ENCODE results near the gene GSTK1. TPM values are rescaled to one million over a fixed set of nuclear protein-coding genes. Genes with fewer than 3 reads are reported as not detected.
A peak's percentile ranks its signal among the peaks of the same experiment; 100 is the strongest.
"Not testable (repeated sequence)": the region's sequence is repeated elsewhere in the genome, so short reads cannot be mapped to it uniquely, and the experiment has no call there.

GSTK1 gene
- 132 and 164 TPM in 2 replicates for polyA plus RNA-seq (2011; rRNA removed)
- 50.0 and 80.1 TPM in 2 replicates for polyA minus RNA-seq (2011; rRNA and poly(A)+ RNA removed)

DNA sequence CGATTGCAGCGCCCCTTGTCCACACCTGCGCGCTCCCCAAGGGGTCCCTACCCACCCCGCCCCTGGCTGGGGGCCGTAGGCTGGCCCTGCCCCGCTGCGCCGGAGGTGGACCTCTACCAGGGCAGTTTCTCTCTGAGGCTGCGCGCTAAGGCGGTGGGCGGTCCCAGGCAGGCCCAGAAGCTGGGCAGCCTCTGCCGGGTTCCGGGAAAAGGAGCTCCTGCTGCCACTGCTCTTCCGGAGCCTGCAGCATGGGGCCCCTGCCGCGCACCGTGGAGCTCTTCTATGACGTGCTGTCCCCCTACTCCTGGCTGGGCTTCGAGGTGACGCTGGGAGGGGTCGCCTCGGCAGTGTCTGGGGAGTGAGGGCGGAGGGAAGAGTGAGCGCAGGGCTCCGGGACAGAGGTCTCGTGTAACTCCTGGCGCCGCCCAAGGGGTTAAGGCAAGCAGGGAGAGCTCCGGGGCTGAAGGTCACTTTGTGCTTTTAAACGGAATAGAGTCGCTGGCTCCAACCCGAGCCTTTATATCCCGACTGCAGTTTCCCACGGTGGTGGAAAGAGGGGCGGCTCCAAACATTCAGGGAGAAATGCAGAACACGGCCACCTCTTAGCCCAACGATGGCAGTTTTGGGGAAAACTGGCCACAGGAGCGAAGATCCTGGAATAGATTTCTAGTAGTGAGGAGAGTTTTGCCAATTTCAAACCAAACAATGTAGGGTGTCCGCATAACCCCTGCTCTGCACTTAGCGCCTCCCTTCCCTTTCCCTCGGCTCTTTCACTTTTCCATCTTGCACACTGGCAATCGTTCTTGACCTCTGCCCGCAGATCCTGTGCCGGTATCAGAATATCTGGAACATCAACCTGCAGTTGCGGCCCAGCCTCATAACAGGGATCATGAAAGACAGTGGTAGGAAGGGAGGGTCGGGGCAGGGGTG, at the start of gene GSTK1:
TSS of gene GSTK1 (plus strand) at position 176 of the 930 bp plus-strand sequence. CDS start at position 249, 73 bp downstream.
- no peaks in the 10 kb centered on the region for H3K27me3 ChIP-seq (ENCODE audit: control insufficient read depth, insufficient read depth, low read length)
- CTCF ChIA-PET = interaction anchor here (0.7 to 3.2 kb wide), 5 partner anchors 15 to 228 kb away, joined by 3 to 12 read pairs (median 3); no protein-coding TSS in a partner anchor
- POLR2A ChIA-PET = interaction anchor here (0.6 kb wide), 1 partner anchor 32 kb away, joined by 4 read pairs; no protein-coding TSS in a partner anchor
- H3K36me3 ChIP-seq (ENCODE audit: control insufficient read depth, insufficient read depth, low read length) = peaks cover 5% of the 10 kb centered on the region
- no peak for DNase-seq (ENCODE audit: low read depth)
- TF ChIP-seq, protein P1, sequence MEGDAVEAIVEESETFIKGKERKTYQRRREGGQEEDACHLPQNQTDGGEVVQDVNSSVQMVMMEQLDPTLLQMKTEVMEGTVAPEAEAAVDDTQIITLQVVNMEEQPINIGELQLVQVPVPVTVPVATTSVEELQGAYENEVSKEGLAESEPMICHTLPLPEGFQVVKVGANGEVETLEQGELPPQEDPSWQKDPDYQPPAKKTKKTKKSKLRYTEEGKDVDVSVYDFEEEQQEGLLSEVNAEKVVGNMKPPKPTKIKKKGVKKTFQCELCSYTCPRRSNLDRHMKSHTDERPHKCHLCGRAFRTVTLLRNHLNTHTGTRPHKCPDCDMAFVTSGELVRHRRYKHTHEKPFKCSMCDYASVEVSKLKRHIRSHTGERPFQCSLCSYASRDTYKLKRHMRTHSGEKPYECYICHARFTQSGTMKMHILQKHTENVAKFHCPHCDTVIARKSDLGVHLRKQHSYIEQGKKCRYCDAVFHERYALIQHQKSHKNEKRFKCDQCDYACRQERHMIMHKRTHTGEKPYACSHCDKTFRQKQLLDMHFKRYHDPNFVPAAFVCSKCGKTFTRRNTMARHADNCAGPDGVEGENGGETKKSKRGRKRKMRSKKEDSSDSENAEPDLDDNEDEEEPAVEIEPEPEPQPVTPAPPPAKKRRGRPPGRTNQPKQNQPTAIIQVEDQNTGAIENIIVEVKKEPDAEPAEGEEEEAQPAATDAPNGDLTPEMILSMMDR (IDR thresholded peaks at IDR 0.05; ENCODE audit: insufficient read depth, low read depth, low read length) = no peak
- H3K4me3 ChIP-seq (ENCODE audit: low read depth, low read length) = peak within 1 kb of the TSS; percentile 61

DNA sequence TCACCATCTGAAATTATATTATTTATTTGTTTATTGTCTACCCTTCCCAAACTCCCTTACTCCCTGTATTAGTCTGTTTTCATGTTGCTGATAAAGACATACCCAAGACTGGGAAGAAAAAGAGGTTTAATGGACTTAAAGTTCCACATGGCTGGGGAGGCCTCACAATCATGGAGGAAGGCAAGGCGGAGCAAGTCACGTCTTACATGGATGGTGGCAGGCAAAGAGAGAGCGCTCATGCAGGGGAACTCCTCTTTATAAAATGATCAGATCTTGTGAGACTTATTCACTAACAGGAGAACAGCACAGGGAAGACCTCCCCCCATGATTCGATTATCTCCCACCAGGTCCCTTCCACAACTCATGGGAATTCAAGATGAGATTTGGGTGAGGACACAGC, 49.8 kb upstream of the GSTK1 start:
- DNase-seq (ENCODE audit: low read depth) = not testable (repeated sequence)
- CTCF ChIA-PET = interaction anchor here (0.6 to 11.5 kb wide), 5 partner anchors 13 to 362 kb away, joined by 3 to 392 read pairs (median 6); no protein-coding TSS in a partner anchor

DNA sequence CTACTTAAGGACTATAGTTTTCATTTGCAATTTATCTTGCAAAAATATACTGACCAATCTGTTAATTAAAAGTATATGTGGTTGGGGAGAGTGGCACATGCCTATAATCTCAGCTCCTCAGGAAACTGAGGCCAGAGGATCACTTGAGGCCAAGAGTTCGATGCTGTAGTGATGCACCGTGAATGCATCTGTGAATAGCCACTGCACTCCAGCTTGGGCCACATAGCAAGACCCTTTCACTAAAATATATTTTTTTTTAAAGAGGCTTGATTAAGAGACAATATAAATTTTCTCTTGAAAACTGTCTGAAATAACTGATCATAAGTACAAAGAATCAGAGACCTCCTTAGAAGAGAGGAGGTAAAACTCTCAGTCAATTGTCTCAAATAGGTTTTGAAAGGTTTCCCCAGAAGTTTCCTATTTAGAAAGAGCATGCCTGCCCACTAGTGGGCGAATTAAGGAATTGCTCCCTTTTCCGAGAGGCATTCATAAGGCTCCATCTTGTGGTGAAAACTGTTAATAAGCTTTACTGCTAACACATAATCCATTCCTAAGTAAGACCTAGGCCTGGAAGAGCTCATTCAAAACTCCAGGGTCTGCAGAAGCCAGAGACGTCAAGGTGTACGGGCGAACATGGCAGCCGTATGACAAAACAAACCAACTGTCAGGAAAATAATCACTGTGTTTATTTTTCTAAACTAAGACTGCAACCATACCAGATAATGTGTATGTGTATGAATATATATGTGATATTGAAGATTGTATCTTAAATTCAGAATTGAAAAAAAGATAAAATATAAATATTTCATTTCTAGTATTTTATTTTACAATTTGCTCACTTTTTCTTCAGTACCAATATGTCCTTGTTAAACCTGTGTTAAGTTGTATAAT, 48.2 kb upstream of the GSTK1 start:
- TF ChIP-seq, protein P1 (IDR thresholded peaks at IDR 0.05; ENCODE audit: insufficient read depth, low read depth, low read length) = peak; percentile 99
- Histone ChIP-seq H3K36me3 (ENCODE audit: control insufficient read depth, insufficient read depth, low read length) (no peaks in the 10 kb centered on the region), H3K27me3 (ENCODE audit: control insufficient read depth, insufficient read depth, low read length) (no peaks in the 10 kb centered on the region), H3K4me3 (ENCODE audit: low read depth, low read length) (no peak overlapping the region)
- CTCF ChIA-PET = interaction anchor here (0.6 to 11.5 kb wide), 51 partner anchors 8 to 706 kb away, joined by 3 to 392 read pairs (median 4); partner anchors contain the start of genes EPHB6, PIP and TAS2R39
- POLR2A ChIA-PET = no interaction called here
- DNase-seq (ENCODE audit: low read depth) = peak; percentile 39

More for the DNA sequence above, 49.8 kb upstream of the GSTK1 start:
- H3K4me3 ChIP-seq (ENCODE audit: low read depth, low read length); H3K36me3 ChIP-seq (ENCODE audit: control insufficient read depth, insufficient read depth, low read length); H3K27me3 ChIP-seq (ENCODE audit: control insufficient read depth, insufficient read depth, low read length); POLR2A ChIA-PET: not testable (repeated sequence)

DNA sequence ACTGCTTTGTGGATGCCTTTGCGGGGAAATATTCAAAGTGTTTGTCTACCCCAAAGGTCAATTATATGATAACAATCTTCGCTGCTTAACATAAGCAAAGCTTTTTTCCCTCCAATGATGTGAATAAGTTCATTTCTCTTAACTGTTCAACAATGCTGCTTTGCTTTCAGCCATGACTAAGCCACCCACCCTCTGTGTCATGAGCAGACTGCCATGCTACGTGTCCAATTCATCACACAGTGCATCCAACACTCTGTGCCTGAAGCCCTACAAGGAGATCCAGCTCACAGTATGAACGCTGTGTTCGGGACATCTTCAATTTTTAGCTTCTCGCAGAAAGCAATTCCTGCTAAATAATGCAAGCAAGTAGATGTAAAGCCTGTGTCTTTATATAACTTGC, 47.1 kb upstream of the GSTK1 start:
- no peak for DNase-seq (ENCODE audit: low read depth)
- no peaks in the 10 kb centered on the region for H3K36me3 ChIP-seq (ENCODE audit: control insufficient read depth, insufficient read depth, low read length)
- H3K4me3 ChIP-seq (ENCODE audit: low read depth, low read length) = no peak overlapping the region
- no peaks in the 10 kb centered on the region for H3K27me3 ChIP-seq (ENCODE audit: control insufficient read depth, insufficient read depth, low read length)
- TF ChIP-seq, protein P1 (IDR thresholded peaks at IDR 0.05; ENCODE audit: insufficient read depth, low read depth, low read length) = no peak
- ChIA-PET CTCF (interaction anchor here (0.7 to 11.5 kb wide), 13 partner anchors 10 to 659 kb away, joined by 3 to 392 read pairs (median 5); partner anchors contain the start of genes EPHB6 and PIP), POLR2A (no interaction called here)

DNA sequence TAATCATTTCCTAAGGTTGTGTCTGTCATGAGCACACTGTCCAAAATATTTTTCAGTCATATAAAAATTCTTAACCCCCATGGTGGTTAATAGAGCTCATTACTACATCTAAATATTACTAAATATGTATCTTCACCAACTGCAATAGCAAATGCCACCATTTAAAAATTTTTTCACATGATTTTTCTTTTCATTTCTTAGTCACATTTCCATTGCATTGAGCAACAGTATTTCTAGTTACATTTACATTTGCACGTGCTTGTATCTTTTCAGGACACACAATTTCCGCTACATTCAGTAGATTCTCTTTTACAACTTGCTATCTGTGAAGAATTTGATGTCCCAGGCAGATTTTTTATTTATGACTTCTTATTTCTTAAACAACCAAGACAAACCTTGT, 46.6 kb upstream of the GSTK1 start:
- H3K4me3 ChIP-seq (ENCODE audit: low read depth, low read length) = no peak overlapping the region
- H3K27me3 ChIP-seq (ENCODE audit: control insufficient read depth, insufficient read depth, low read length) = no peaks in the 10 kb centered on the region
- TF ChIP-seq, protein P1 (IDR thresholded peaks at IDR 0.05; ENCODE audit: insufficient read depth, low read depth, low read length) = no peak
- no peak for DNase-seq (ENCODE audit: low read depth)
- CTCF ChIA-PET = interaction anchor here (0.9 to 11.5 kb wide), 6 partner anchors 10 to 334 kb away, joined by 3 to 392 read pairs (median 4); no protein-coding TSS in a partner anchor
- no peaks in the 10 kb centered on the region for H3K36me3 ChIP-seq (ENCODE audit: control insufficient read depth, insufficient read depth, low read length)
- POLR2A ChIA-PET = no interaction called here

All from BJ (cell line).